Lower leg skin (tissue), 4 donors: ENCODE measurements around the gene TMPRSS5. TPM values are rescaled to one million over a fixed set of nuclear protein-coding genes. Genes with fewer than 3 reads are reported as not detected.

Experiments used
- DNase-seq, 2 donors: peaks; one replicate each; pipeline ENCODE4 v3.0.0-alpha.2; 2019; ENCODE audit warnings: low spot score in 2 of 2
- H3K4me3 ChIP-seq: fragments of 200-600 bp; sonication (generic); 2 replicates; pipeline ENCODE4 v1.5.1; 2017; ENCODE audit warnings: mild to moderate bottlenecking, low read depth; ENCODE audit not compliant: poor library complexity, severe bottlenecking
- CTCF ChIP-seq, 3 donors: fragments of 450-650 bp; IDR thresholded peaks; one replicate each; pipeline ENCODE4 v1.5.1; 2016; ENCODE audit warnings: antibody characterized with exemption in 3 of 3, mild to moderate bottlenecking in 3 of 3, moderate library complexity in 2 of 3
- POLR2A ChIP-seq, 2 donors: fragments of 450-650 bp; IDR thresholded peaks; one replicate each; pipeline ENCODE4 v1.6.1; 2016 to 2017; ENCODE audit warnings: antibody characterized with exemption in 2 of 2, mild to moderate bottlenecking in 1 of 2, moderate library complexity in 1 of 2
- WGBS, 2 donors: methylation state at CpG; one replicate each; pipeline ENCODE4 v1.1.5; 2018; 5-methylcytosine and 5-hydroxymethylcytosine counted together
- intact Hi-C: fragments of 100-400 bp; cut with DNase I; formaldehyde crosslinking; loops from one replicate; pipeline ENCODE4 v1.15.0; 2023; ENCODE audit warnings: low total_unique reads
- total RNA-seq, 4 donors: library from RNA; depleted of rRNA; stranded (reverse); fragments of >200 nt; gene quantifications; one replicate each; pipeline ENCODE4 v1.1.0, GENCODE V29; 2016

TMPRSS5 gene
- total RNA-seq, 4 donors from 2014 or later, result 1.1 to 4.2 (median 3.0) TPM

DNA sequence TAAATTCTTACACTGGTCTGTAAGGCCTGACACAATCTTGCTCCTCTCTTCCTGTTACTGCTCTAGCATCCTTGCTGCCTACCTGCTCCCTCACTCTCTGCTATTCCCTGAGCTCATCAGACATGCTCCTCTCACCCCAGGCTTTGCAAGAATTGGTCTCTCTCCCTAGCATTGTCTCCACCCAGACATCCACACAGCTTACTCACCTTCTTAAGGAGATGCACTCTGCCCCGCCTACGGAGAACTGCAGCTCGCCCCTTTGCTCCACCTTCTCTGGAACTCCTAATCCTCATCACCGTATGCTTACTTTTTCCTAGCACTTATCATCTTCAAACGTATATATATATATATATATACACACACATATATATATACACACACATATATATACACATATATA lies 23.3 kb upstream of the TMPRSS5 start:
- no peak for DNase-seq
- TF ChIP-seq POLR2A (IDR thresholded peaks at IDR 0.05) (no peak), CTCF (IDR thresholded peaks at IDR 0.05) (no peak)
- intact Hi-C loops, result no loop called here
- H3K4me3 ChIP-seq, result no peak overlapping the region
- WGBS, 2 donors, result 52 to 56% methylated on average over 5 of the region's 5 CpGs

DNA sequence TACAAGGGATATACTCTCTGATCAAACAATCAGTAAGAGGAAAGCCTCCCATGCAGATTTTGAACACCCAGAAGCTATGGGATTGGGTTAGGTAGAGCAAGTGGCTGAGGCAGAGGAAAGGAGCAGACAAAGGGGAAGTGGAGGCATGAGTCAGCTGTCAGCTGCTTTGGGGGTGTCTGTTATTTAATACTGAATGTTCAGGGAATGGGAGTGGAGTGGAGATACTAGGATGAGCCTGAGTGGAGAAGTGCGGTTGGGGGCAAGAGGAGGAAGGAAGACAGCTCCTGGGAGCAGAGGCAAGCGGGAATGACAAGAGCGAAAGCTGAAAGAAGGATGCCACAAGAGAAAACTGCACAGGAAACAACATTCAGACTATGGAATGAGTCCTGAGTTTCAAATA lies 22.7 kb upstream of the TMPRSS5 start:
- no peak for DNase-seq
- H3K4me3 ChIP-seq, result no peak overlapping the region
- 90 to 92% methylated on average over 3 of the region's 3 CpGs for WGBS, 2 donors
- TF ChIP-seq CTCF (IDR thresholded peaks at IDR 0.05) (no peak), POLR2A (IDR thresholded peaks at IDR 0.05) (no peak)
- intact Hi-C loops, result no loop called here

GRCh38 chr11:113725913-113726312 lies 19.8 kb upstream of the TMPRSS5 start:
- DNase-seq, result no peak
- intact Hi-C loops, result no loop called here
- 93 to 94% methylated on average over 3 of the region's 3 CpGs for WGBS, 2 donors
- H3K4me3 ChIP-seq, result no peak overlapping the region
- TF ChIP-seq CTCF (IDR thresholded peaks at IDR 0.05) (no peak), POLR2A (IDR thresholded peaks at IDR 0.05) (no peak)

DNA sequence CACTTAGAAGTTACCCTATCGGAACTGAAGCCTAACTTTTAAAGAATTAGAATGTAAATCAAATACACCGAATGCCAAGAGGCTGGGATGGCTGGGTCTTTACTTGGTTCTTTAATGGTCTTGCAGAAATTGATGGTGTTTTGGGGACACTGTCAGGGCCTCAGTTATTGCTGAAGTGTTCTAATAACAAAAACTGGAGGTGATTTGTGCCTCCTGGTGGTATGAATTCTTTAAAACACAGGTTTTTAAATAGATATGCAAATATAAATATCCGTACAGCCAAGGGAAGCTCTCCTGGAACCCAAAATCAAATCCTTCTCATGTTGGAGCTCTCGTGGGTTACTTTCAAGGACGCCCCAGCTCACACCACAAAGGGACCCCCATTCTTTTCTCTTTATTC lies 19.3 kb upstream of the TMPRSS5 start:
- DNase-seq, result no peak
- no peak overlapping the region for H3K4me3 ChIP-seq
- intact Hi-C loops, result no loop called here
- 93 to 98% methylated on average over 5 of the region's 5 CpGs for WGBS, 2 donors
- TF ChIP-seq POLR2A (IDR thresholded peaks at IDR 0.05), result no peak
- no peak for TF ChIP-seq CTCF (IDR thresholded peaks at IDR 0.05)

- intact Hi-C loops, result no loop called here
- TF ChIP-seq POLR2A (IDR thresholded peaks at IDR 0.05) (no peak), CTCF (IDR thresholded peaks at IDR 0.05) (no peak)
- H3K4me3 ChIP-seq, result no peak overlapping the region
- no peak for DNase-seq
- WGBS, 2 donors, result 87 to 94% methylated on average over 3 of the region's 3 CpGs
These were observed 18.7 kb upstream of the TMPRSS5 start for GRCh38 chr11:113724778-113725177.

DNA sequence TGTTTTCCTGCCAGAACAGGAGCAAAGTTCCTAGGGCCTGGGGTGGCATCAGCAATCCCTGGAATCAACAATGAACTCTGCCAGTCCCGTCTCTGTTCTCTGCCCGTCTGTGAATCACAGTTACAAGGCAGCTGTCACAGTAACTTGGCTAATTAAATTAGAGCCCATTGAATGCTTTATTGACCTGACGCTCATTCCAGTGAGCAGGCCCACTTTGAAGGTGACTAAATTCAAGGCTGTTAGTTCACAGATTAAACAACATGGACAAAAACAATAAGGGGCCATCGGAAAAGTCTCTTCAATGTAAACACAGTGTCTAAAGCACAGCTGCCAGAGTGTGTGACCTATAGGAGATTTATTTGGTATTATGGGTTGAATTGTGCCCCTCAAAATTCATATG lies 17.7 kb upstream of the TMPRSS5 start:
- intact Hi-C loops, result no loop called here
- WGBS, 2 donors, result 83 to 86% methylated on average over 4 of the region's 4 CpGs
- no peak for DNase-seq
- H3K4me3 ChIP-seq, result no peak overlapping the region
- TF ChIP-seq CTCF (IDR thresholded peaks at IDR 0.05) (no peak), POLR2A (IDR thresholded peaks at IDR 0.05) (no peak)
